DND-41 (cell line): Measurements from ENCODE around the gene KRTAP12-2.

ENCODE experiments used
- ATAC-seq: fragments of 200-7000 bp; cut with Tn5 transposase; 3 replicates; pipeline ENCODE4 v1.9.1; 2021; ENCODE audit warnings: low read depth; ENCODE audit not compliant: insufficient read depth
- DNase-seq: peaks from one replicate; pipeline ENCODE4 v3.0.0-alpha.2; 2020
- H2AFZ ChIP-seq: 2 replicates; pipeline ENCODE4 v1.6.0; 2012; ENCODE audit warnings: low read depth, low read length
- H3K27ac ChIP-seq: 2 replicates; pipeline ENCODE4 v1.5.1; 2012; ENCODE audit warnings: low read length, inconsistent platforms
- H3K27me3 ChIP-seq: fragments of 200-600 bp; sonication (generic); 2 replicates; pipeline ENCODE4 v1.6.0; 2012; ENCODE audit warnings: low read length, mild to moderate bottlenecking, inconsistent platforms; ENCODE audit not compliant: insufficient read depth, poor library complexity
- H3K36me3 ChIP-seq: 2 replicates; pipeline ENCODE4 v1.5.1; 2012; ENCODE audit warnings: low read length, inconsistent platforms; ENCODE audit not compliant: insufficient read depth
- H3K4me1 ChIP-seq: 2 replicates; pipeline ENCODE4 v1.5.1; 2012; ENCODE audit warnings: mild to moderate bottlenecking, low read length; ENCODE audit not compliant: insufficient read depth
- H3K4me2 ChIP-seq: 2 replicates; pipeline ENCODE4 v1.6.0; 2012; ENCODE audit warnings: mild to moderate bottlenecking, moderate library complexity, low read length, inconsistent platforms; ENCODE audit not compliant: insufficient read depth
- H3K4me3 ChIP-seq, 2 experiments: fragments of 200-600 bp in 1 of 2; shearing (Covaris generic) in 1 of 2; 2 replicates each; pipeline ENCODE4 v1.5.1; 2012 to 2016; ENCODE audit warnings: inconsistent platforms in 2 of 2, low read length in 2 of 2, mild to moderate bottlenecking in 2 of 2, low read depth in 1 of 2, moderate library complexity in 1 of 2
- H3K79me2 ChIP-seq: 2 replicates; pipeline ENCODE4 v1.6.0; 2012; ENCODE audit warnings: low read length, inconsistent platforms; ENCODE audit not compliant: insufficient read depth
- H3K9ac ChIP-seq: 2 replicates; pipeline ENCODE4 v1.6.0; 2012; ENCODE audit warnings: low read depth, mild to moderate bottlenecking, inconsistent platforms, low read length, moderate library complexity
- H3K9me3 ChIP-seq: 2 replicates; pipeline ENCODE4 v1.5.1; 2012; ENCODE audit warnings: low read length, moderate library complexity, mild to moderate bottlenecking, inconsistent platforms; ENCODE audit not compliant: insufficient read depth, severe bottlenecking
- H4K20me1 ChIP-seq: 2 replicates; pipeline ENCODE4 v1.6.0; 2012; ENCODE audit warnings: low read length; ENCODE audit not compliant: insufficient read depth
- CTCF ChIP-seq: IDR thresholded peaks from 2 replicates; pipeline ENCODE4 v1.5.1; 2012; ENCODE audit warnings: borderline replicate concordance, low read length, moderate library complexity, mild to moderate bottlenecking; ENCODE audit not compliant: poor library complexity, severe bottlenecking; ENCODE audit errors: extremely low read depth
- EZH2 ChIP-seq: IDR thresholded peaks from 3 replicates; pipeline ENCODE4 v1.6.1; 2012; ENCODE audit warnings: borderline replicate concordance, low read depth, mild to moderate bottlenecking, moderate library complexity, low read length, inconsistent platforms; ENCODE audit not compliant: severe bottlenecking

The KRTAP12-2 gene

GRCh38 chr21:44623575-44623974, 43.2 kb downstream of the KRTAP12-2 start:
- TF ChIP-seq CTCF: no peak
- DNase-seq: no peak
- Histone ChIP-seq H3K79me2 (no peaks in the 10 kb centered on the region), H3K27ac (no peak overlapping the region), H3K36me3 (no peaks in the 10 kb centered on the region), H2AFZ (no peak overlapping the region), H3K4me3 (no peak overlapping the region), H3K4me2 (no peak overlapping the region), H3K4me1 (no peaks in the 10 kb centered on the region), H4K20me1 (no peaks in the 10 kb centered on the region), H3K9me3 (peaks cover 14% of the 10 kb centered on the region), H3K27me3 (no peaks in the 10 kb centered on the region), H3K9ac (no peak overlapping the region)
- no peak for ATAC-seq

- no peak for DNase-seq
- no peak overlapping the region for H3K4me2 ChIP-seq
- no peaks in the 10 kb centered on the region for H3K79me2 ChIP-seq
- no peak overlapping the region for H3K27ac ChIP-seq
- no peak overlapping the region for H2AFZ ChIP-seq
- H3K9me3 ChIP-seq: peaks cover 16% of the 10 kb centered on the region
- ATAC-seq: no peak
- no peaks in the 10 kb centered on the region for H4K20me1 ChIP-seq
- no peak overlapping the region for H3K9ac ChIP-seq
- H3K36me3 ChIP-seq: no peaks in the 10 kb centered on the region
- H3K4me3 ChIP-seq: no peak overlapping the region
- TF ChIP-seq EZH2 (no peak), CTCF (no peak)
- no peaks in the 10 kb centered on the region for H3K27me3 ChIP-seq
- H3K4me1 ChIP-seq: no peaks in the 10 kb centered on the region
Observed at GRCh38 chr21:44619886-44620285, 46.8 kb downstream of the KRTAP12-2 start.

GRCh38 chr21:44618909-44619308, 47.8 kb downstream of the KRTAP12-2 start:
- H3K27me3 ChIP-seq: no peaks in the 10 kb centered on the region

More at GRCh38 chr21:44618909-44619308, 47.8 kb downstream of the KRTAP12-2 start:
- DNase-seq (no peak), ATAC-seq (0 out of 3 replicates have a peak, but pooled peaks have one; percentile 39)
- Histone ChIP-seq H2AFZ (no peak overlapping the region), H4K20me1 (no peaks in the 10 kb centered on the region), H3K4me1 (no peaks in the 10 kb centered on the region), H3K4me2 (no peak overlapping the region), H3K36me3 (no peaks in the 10 kb centered on the region), H3K9me3 (peaks cover 17% of the 10 kb centered on the region), H3K79me2 (no peaks in the 10 kb centered on the region), H3K4me3 (no peak overlapping the region), H3K27ac (no peak overlapping the region), H3K9ac (no peak overlapping the region)
- TF ChIP-seq EZH2: no peak
- TF ChIP-seq CTCF: no peak
